Cardiac muscle cell (in vitro differentiated cells and primary cell): Measurements from ENCODE around the gene KANSL1. TPM values are rescaled to one million over a fixed set of nuclear protein-coding genes. Genes with fewer than 3 reads are reported as not detected.
A peak's percentile ranks its signal among the peaks of the same experiment; 100 is the strongest.

ENCODE experiments used
- DNase-seq, 2 donors: peaks; one replicate each; pipeline versions ENCODE4 v3.0.0 to v3.0.0-alpha.2; 2010 to 2017; ENCODE audit warnings: low read depth in 1 of 2, low spot score in 1 of 2
- H3K27ac ChIP-seq: fragments of 200-600 bp; sonication (generic); 2 replicates; pipeline ENCODE4 v1.5.1; 2016
- H3K27me3 ChIP-seq: fragments of 200-600 bp; sonication (generic); 2 replicates; pipeline ENCODE4 v1.6.0; 2016; ENCODE audit warnings: control low read depth
- H3K36me3 ChIP-seq: fragments of 200-600 bp; sonication (generic); 2 replicates; pipeline ENCODE4 v1.5.1; 2016; ENCODE audit warnings: control low read depth
- H3K4me1 ChIP-seq: fragments of 200-600 bp; sonication (generic); 2 replicates; pipeline ENCODE4 v1.8.1; 2017; ENCODE audit warnings: low read depth, mild to moderate bottlenecking, mixed run types
- H3K4me3 ChIP-seq: fragments of 200-600 bp; sonication (generic); 2 replicates; pipeline ENCODE4 v1.5.1; 2016; ENCODE audit warnings: mild to moderate bottlenecking
- H3K9me3 ChIP-seq: fragments of 200-600 bp; sonication (generic); 2 replicates; pipeline ENCODE4 v1.5.1; 2017; ENCODE audit warnings: low read depth, mild to moderate bottlenecking, control low read depth
- CTCF ChIP-seq: IDR thresholded peaks from 2 replicates; pipeline ENCODE4 v1.5.1; 2012; ENCODE audit warnings: low read depth, mild to moderate bottlenecking, low read length
- polyA plus RNA-seq: library from polyadenylated mRNA; unstranded; fragments of >200 nt; fragmentation: Nextera tagmentation; extraction: Ambion mirVana; gene quantifications from 2 replicates; pipeline ENCODE4 v1.2.1, GENCODE V29; 2016
- total RNA-seq: library from RNA; depleted of rRNA; stranded (reverse); fragments of >200 nt; gene quantifications from 2 replicates; pipeline ENCODE4 v1.2.3, GENCODE V29; 2016

The KANSL1 gene
- total and polyA plus RNA-seq, 2 experiments from 2014 or later = 52.6 to 109 TPM

- Histone ChIP-seq H3K4me1 (peaks cover 66% of the 10 kb centered on the region), H3K27ac (no peak overlapping the region), H3K27me3 (no peaks in the 10 kb centered on the region), H3K9me3 (no peaks in the 10 kb centered on the region), H3K4me3 (no peak overlapping the region), H3K36me3 (no peaks in the 10 kb centered on the region)
- TF ChIP-seq CTCF = no peak
- DNase-seq = no peak
These were observed 69.6 kb downstream of the KANSL1 start for GRCh38 chr17:46123607-46124006.

GRCh38 chr17:46122486-46122871, 70.8 kb downstream of the KANSL1 start:
- Histone ChIP-seq H3K27ac (peak overlapping the region; percentile 74), H3K27me3 (no peaks in the 10 kb centered on the region), H3K36me3 (no peaks in the 10 kb centered on the region), H3K9me3 (no peaks in the 10 kb centered on the region), H3K4me1 (peaks cover 68% of the 10 kb centered on the region), H3K4me3 (no peak overlapping the region)
- DNase-seq = no peak
- no peak for TF ChIP-seq CTCF

- Histone ChIP-seq H3K9me3 (no peaks in the 10 kb centered on the region), H3K27ac (peak overlapping the region; percentile 74), H3K4me3 (no peak overlapping the region), H3K27me3 (no peaks in the 10 kb centered on the region), H3K36me3 (no peaks in the 10 kb centered on the region), H3K4me1 (peaks cover 73% of the 10 kb centered on the region)
- no peak for TF ChIP-seq CTCF
- no peak for DNase-seq
These were observed 71.3 kb downstream of the KANSL1 start for GRCh38 chr17:46121841-46122485.

- peaks cover 76% of the 10 kb centered on the region for H3K4me1 ChIP-seq
- H3K4me3 ChIP-seq = no peak overlapping the region
- no peaks in the 10 kb centered on the region for H3K27me3 ChIP-seq
- no peaks in the 10 kb centered on the region for H3K36me3 ChIP-seq
- peak overlapping the region; percentile 74 for H3K27ac ChIP-seq
- TF ChIP-seq CTCF = no peak
- H3K9me3 ChIP-seq = no peaks in the 10 kb centered on the region
- DNase-seq = no peak
These were observed 72.0 kb downstream of the KANSL1 start for GRCh38 chr17:46121165-46121764.

GRCh38 chr17:46120537-46120936, 72.7 kb downstream of the KANSL1 start:
- Histone ChIP-seq H3K4me1 (peaks cover 77% of the 10 kb centered on the region), H3K27me3 (no peaks in the 10 kb centered on the region), H3K4me3 (no peak overlapping the region), H3K27ac (peak overlapping the region; percentile 74), H3K36me3 (no peaks in the 10 kb centered on the region), H3K9me3 (no peaks in the 10 kb centered on the region)
- no peak for TF ChIP-seq CTCF
- no peak for DNase-seq
